ENCODE results near the gene FBXO10.
"Not testable (repeated sequence)": the region's sequence is repeated elsewhere in the genome, so short reads cannot be mapped to it uniquely, and the experiment has no call there.

DNA sequence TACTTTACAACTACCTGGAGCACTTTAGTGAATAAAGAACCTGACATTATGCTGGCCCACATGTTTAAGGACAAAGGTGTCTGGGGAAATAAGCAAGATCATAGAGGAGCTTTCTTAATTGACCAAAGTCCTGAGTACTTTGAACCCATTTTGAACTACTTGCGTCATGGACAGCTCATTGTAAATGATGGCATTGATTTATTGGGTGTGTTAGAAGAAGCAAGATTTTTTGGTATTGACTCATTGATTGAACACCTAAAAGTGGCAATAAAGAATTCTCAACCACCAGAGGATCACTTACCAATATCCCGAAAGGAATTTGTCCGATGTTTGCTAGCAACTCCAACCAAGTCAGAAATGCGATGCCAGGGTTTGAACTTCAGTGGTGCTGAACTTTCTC is 98.7 kb downstream of the FBXO10 start:
- TF ChIP-seq, protein P1, sequence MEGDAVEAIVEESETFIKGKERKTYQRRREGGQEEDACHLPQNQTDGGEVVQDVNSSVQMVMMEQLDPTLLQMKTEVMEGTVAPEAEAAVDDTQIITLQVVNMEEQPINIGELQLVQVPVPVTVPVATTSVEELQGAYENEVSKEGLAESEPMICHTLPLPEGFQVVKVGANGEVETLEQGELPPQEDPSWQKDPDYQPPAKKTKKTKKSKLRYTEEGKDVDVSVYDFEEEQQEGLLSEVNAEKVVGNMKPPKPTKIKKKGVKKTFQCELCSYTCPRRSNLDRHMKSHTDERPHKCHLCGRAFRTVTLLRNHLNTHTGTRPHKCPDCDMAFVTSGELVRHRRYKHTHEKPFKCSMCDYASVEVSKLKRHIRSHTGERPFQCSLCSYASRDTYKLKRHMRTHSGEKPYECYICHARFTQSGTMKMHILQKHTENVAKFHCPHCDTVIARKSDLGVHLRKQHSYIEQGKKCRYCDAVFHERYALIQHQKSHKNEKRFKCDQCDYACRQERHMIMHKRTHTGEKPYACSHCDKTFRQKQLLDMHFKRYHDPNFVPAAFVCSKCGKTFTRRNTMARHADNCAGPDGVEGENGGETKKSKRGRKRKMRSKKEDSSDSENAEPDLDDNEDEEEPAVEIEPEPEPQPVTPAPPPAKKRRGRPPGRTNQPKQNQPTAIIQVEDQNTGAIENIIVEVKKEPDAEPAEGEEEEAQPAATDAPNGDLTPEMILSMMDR (IDR thresholded peaks at IDR 0.05), result not testable (repeated sequence)
- TF ChIP-seq POLR2A (IDR thresholded peaks at IDR 0.05), result not testable (repeated sequence)

All from testis (tissue), 2 donors.